Stimulated activated CD4-positive, alpha-beta T cell treated with anti-CD3 and anti-CD28 coated beads, TNF-alpha, amount 100 ng/mL, for 1 hour (primary cell): Measurements from ENCODE around the gene GPR141.

Experiments used
- DNase-seq, 3 donors: peaks; one replicate each; pipeline ENCODE4 v3.0.0-alpha.2; 2020; ENCODE audit warnings: low read depth in 3 of 3, low spot score in 1 of 3

GPR141 gene

GRCh38 chr7:37730501-37730900 is 46.9 kb downstream of the GPR141 start:
- no peak for DNase-seq

- DNase-seq, result no peak
These were observed 48.7 kb downstream of the GPR141 start for GRCh38 chr7:37732253-37732652.

GRCh38 chr7:37732888-37733287 is 49.3 kb downstream of the GPR141 start:
- no peak for DNase-seq

GRCh38 chr7:37735196-37735595 is 51.6 kb downstream of the GPR141 start:
- DNase-seq, result no peak

GRCh38 chr7:37738321-37738720 is 54.8 kb downstream of the GPR141 start:
- no peak for DNase-seq

GRCh38 chr7:37740398-37740797 is 56.8 kb downstream of the GPR141 start:
- no peak for DNase-seq

GRCh38 chr7:37741776-37742175 is 58.2 kb downstream of the GPR141 start:
- no peak for DNase-seq

- no peak for DNase-seq
These were observed 67.5 kb downstream of the GPR141 start for GRCh38 chr7:37751096-37751495.

GRCh38 chr7:37753398-37754050 is 70.0 kb downstream of the GPR141 start:
- DNase-seq, result no peak

GRCh38 chr7:37756797-37757551 is 73.4 kb downstream of the GPR141 start:
- DNase-seq, result no peak

GRCh38 chr7:37757563-37757962 is 74.0 kb downstream of the GPR141 start:
- no peak for DNase-seq

- no peak for DNase-seq
These were observed 75.0 kb downstream of the GPR141 start for GRCh38 chr7:37758501-37759045.

- no peak for DNase-seq
These were observed 76.0 kb downstream of the GPR141 start for GRCh38 chr7:37759526-37759925.

- no peak for DNase-seq
These were observed 81.9 kb downstream of the GPR141 start for GRCh38 chr7:37765421-37765829.

- DNase-seq, result no peak
These were observed 82.4 kb downstream of the GPR141 start for GRCh38 chr7:37765872-37766525.

- DNase-seq, result no peak
These were observed 85.0 kb downstream of the GPR141 start for GRCh38 chr7:37768611-37769010.

GRCh38 chr7:37769291-37769690 is 85.7 kb downstream of the GPR141 start:
- no peak for DNase-seq

- DNase-seq, result no peak
These were observed 86.2 kb downstream of the GPR141 start for GRCh38 chr7:37769726-37770125.

GRCh38 chr7:37770838-37771237 is 87.3 kb downstream of the GPR141 start:
- DNase-seq, result no peak

GRCh38 chr7:37771342-37771741 is 87.8 kb downstream of the GPR141 start:
- no peak for DNase-seq

- no peak for DNase-seq
These were observed 88.2 kb downstream of the GPR141 start for GRCh38 chr7:37771801-37772200.

- DNase-seq, result no peak
These were observed 92.4 kb downstream of the GPR141 start for GRCh38 chr7:37775921-37776320.
